Psoas muscle (tissue), 8 donors: ENCODE data around the gene AP3B1. TPM values are rescaled to one million over a fixed set of nuclear protein-coding genes. Genes with fewer than 3 reads are reported as not detected.

Experiments used
- ATAC-seq, 4 donors: fragments of 200-7000 bp; cut with Tn5 transposase; one replicate each; pipeline ENCODE4 v1.9.1; 2020; ENCODE audit warnings: moderate library complexity in 3 of 4, mild to moderate bottlenecking in 2 of 4
- DNase-seq, 2 donors: peaks; one replicate each; pipeline ENCODE4 v3.0.0-alpha.2; 2020
- H3K27ac ChIP-seq: fragments of 200-600 bp; one replicate; pipeline ENCODE4 v1.8.0; 2022
- H3K27me3 ChIP-seq, 3 donors: fragments of 200-600 bp in 1 of 3; one replicate each; pipeline versions ENCODE4 v1.6.1 to v1.8.0; 2013 to 2022; ENCODE audit warnings: low read length in 2 of 3, mild to moderate bottlenecking in 2 of 3, moderate library complexity in 1 of 3; ENCODE audit not compliant: insufficient read depth in 3 of 3
- H3K36me3 ChIP-seq, 2 donors: fragments of 200-600 bp in 1 of 2; one replicate each; pipeline versions ENCODE4 v1.6.1 to v1.8.0; 2013 to 2022; ENCODE audit warnings: low read depth in 1 of 2, mild to moderate bottlenecking in 1 of 2, moderate library complexity in 1 of 2; ENCODE audit not compliant: insufficient read depth in 1 of 2
- H3K4me1 ChIP-seq: fragments of 200-600 bp; one replicate; pipeline ENCODE4 v1.8.0; 2022
- H3K4me3 ChIP-seq: fragments of 200-600 bp; one replicate; pipeline ENCODE4 v1.8.0; 2022; ENCODE audit warnings: mild to moderate bottlenecking
- H3K9me3 ChIP-seq: fragments of 200-600 bp; one replicate; pipeline ENCODE4 v1.8.0; 2022
- CTCF ChIP-seq: fragments of 200-600 bp; IDR thresholded peaks from one replicate; pipeline ENCODE4 v1.8.0; 2022; ENCODE audit warnings: antibody characterized with exemption
- whole genome bisulfite sequencing, 3 donors: extraction: QIAGEN DNeasy Blood & Tissue Kit; methylation state at CpG; one replicate each; pipeline versions ENCODE4 v1.1.6 to v1.1.7; 2013; 5-methylcytosine and 5-hydroxymethylcytosine counted together
- intact Hi-C, 2 donors: fragments of 100-400 bp; cut with DNase I; formaldehyde crosslinking; loops; one replicate each; pipeline versions ENCODE4 v1.11.0 to v1.14.2; 2022
- polyA plus RNA-seq, 3 donors: library from polyadenylated mRNA; stranded (reverse); fragments of 200-250 nt; gene quantifications; one replicate each; pipeline ENCODE4 v1.2.3, GENCODE V29; 2013
- total RNA-seq, 4 donors: library from RNA; stranded (reverse); fragmentation: NEBNext Ultra II Directional in 2 of 4; extraction: Animal tissue kit (Norgen Biotek cat#: 25700) in 2 of 4; gene quantifications; one replicate each; pipeline versions ENCODE4 v1.2.1 to v1.2.4, GENCODE V29; 2021 to 2023
- donor health status: healthy with polysubstance abuse.
- donor health status: DM: no; HTN: no; CAD: no; lungs with moderate emphysema.
- donor health status: Bipolar disorder and iron deficiency.
- donor health status: healthy.
- donor health status: DM: yes; HTN: yes; CAD: no.
- donor health status: DM: no; HTN: no; CAD: no.
- donor health status: DM: no; HTN: no; CAD: no.
- donor health status: DM: yes; HTN: yes; CAD: no.

AP3B1 gene
- total and polyA plus RNA-seq, 7 donors = 12.4 to 24.4 (median 15.2) TPM

GRCh38 chr5:78328585-78329173 is 34.2 kb upstream of the AP3B1 start:
- Histone ChIP-seq H3K4me1 (no peaks in the 10 kb centered on the region), H3K9me3 (no peaks in the 10 kb centered on the region), H3K4me3 (no peak overlapping the region), H3K27ac (no peak overlapping the region), H3K36me3 (no peaks in the 10 kb centered on the region), H3K27me3 (no peaks in the 10 kb centered on the region)
- 76 to 93% (median 83%) methylated on average over 5 of the region's 5 CpGs for WGBS, 3 donors
- intact Hi-C loops = no loop called here
- ATAC-seq = no peak
- no peak for DNase-seq
- TF ChIP-seq CTCF = no peak

- Histone ChIP-seq H3K9me3 (no peaks in the 10 kb centered on the region), H3K36me3 (no peaks in the 10 kb centered on the region), H3K4me3 (no peak overlapping the region), H3K27me3 (no peaks in the 10 kb centered on the region), H3K27ac (no peak overlapping the region), H3K4me1 (no peaks in the 10 kb centered on the region)
- intact Hi-C loops = no loop called here
- 72 to 82% (median 74%) methylated on average over 6 of the region's 6 CpGs for WGBS, 3 donors
- TF ChIP-seq CTCF = no peak
- DNase-seq (no peak), ATAC-seq (peak in 1 of 4 donors; percentile 23)
Observed at GRCh38 chr5:78327761-78328510, 33.4 kb upstream of the AP3B1 start.

GRCh38 chr5:78326930-78327329 is 32.4 kb upstream of the AP3B1 start:
- TF ChIP-seq CTCF = no peak
- Histone ChIP-seq H3K27me3 (no peaks in the 10 kb centered on the region), H3K4me3 (no peak overlapping the region), H3K36me3 (no peaks in the 10 kb centered on the region), H3K27ac (no peak overlapping the region), H3K4me1 (no peaks in the 10 kb centered on the region), H3K9me3 (no peaks in the 10 kb centered on the region)
- no peak for ATAC-seq
- intact Hi-C loops = no loop called here
- no peak for DNase-seq
- 95 to 100% (median 98%) methylated on average over 3 of the region's 3 CpGs for WGBS, 3 donors

DNA sequence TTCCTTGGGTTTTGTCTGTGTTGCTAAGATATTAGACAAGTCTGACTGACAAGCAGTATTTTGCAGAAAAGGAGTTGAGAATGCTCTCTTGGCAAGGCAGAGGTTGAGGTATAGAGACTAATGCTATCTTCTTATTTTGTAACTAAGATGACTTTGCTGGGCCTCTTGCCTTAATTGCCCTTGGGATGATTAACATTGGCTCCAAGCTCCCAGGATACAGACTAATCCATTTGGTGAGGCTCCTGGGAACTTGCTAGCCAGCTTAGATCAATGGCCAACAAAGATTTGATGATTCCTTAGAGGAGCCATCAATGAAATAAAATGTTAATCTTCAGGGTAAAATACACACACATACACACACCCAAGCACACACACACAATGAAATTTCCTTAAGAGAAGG is 28.7 kb upstream of the AP3B1 start:
- ATAC-seq (no peak), DNase-seq (no peak)
- no peak overlapping the region for H3K4me3 ChIP-seq
- no peaks in the 10 kb centered on the region for H3K4me1 ChIP-seq
- H3K36me3 ChIP-seq = no peaks in the 10 kb centered on the region
- no peak for TF ChIP-seq CTCF
- H3K27ac ChIP-seq = no peak overlapping the region
- H3K27me3 ChIP-seq = no peaks in the 10 kb centered on the region
- H3K9me3 ChIP-seq = no peaks in the 10 kb centered on the region
- intact Hi-C loops = no loop called here
